GM19438 (cell line): Measurements from ENCODE around the gene ITGA6.

ENCODE experiments used
- ATAC-seq: cut with Tn5 transposase; IDR thresholded peaks from one replicate; pipeline ENCODE4 v1.9.1; 2021; ENCODE audit warnings: low read depth; ENCODE audit not compliant: unreplicated experiment

ITGA6 gene

DNA sequence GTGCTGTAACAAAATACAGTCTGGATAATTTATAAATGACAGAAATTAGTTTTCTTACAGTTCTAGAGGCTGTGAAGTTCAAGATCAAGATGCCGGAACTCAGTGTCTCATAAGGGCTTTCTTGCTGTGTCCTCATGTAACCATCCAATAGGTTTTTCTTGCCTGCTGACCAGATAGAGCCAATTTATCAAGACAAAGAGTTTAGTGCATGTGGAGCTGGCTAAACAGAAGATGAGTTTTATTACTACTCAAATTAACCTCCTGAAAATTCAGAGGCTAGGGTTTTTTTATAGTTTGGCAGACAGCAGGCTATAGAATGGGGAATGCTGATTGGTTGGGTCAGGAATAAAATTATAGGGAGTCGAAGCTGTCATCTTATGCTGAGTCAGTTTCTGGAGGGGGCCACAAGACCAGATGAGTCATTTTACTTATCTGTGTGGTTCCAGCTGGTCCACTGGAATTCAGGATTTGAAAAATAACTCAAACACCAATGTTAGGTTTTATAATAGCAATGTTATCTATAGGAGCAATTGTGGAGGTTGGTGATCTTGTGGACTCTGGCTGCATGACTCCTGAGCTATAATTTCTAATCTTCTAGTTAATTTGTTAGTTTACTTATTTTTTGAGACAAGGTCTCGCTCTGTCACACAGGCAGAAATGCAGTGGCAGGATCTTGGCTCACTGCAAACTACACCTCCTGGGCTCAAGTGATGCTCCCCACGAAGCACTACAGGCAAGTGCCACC, 125.3 kb downstream of the ITGA6 start:
- no peak for ATAC-seq

DNA sequence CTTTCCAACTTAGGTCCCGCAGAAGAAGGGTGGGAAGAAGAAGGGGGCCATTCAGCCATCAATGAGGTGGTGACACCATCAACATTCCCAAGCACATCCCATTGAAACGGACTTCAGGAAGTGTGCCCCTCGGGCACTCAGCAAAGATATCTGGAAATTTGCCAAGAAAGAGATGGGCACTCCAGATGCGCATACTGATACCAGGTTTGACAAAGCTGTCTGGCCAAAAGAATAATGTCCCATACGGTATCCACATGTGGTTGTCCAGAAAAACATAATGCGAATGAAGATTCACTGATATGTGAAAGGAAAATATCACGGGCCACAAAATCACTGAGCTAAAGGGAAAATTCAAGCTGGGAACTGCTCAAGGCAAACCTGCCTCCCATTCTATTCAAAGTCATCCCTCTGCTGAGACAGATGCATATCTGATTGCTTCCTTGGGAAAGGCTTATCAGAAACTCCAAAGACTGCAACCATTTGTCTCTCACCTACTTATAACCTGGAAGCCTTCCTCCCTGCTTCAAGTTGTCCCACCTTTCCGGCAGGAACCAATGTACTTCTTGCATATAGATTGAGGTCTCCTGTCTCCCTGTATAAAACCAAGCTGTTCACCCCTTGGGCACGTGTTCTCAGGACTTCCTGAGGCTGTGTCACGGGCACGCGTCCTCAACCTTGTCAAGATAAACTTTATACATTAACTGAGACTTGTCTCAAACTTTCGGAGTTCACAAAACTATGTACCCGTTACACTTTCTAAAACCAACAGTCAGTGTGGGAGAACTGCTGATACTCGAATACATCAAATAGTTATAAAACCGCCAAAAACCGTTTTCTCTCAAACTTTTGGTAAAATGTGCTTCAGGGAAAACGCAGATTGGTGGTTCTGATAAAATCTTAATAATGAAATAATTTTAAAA, 127.2 kb downstream of the ITGA6 start:
- ATAC-seq: no peak

DNA sequence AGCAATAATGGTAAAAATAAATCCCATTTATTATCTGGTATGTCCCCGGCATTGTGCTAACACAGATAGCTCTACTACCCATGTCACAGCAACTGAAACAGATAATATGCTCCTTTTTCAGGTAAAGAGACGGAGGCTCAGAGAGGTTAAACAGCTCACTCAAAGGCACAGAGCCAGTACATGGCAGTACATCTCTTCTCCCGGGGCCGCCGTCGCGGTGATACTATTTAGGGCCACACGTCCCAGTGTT, 127.8 kb downstream of the ITGA6 start:
- no peak for ATAC-seq
